Measurements from ENCODE around the gene IL22RA1. TPM values are rescaled to one million over a fixed set of nuclear protein-coding genes. Genes with fewer than 3 reads are reported as not detected.

IL22RA1 gene
- polyA plus RNA-seq (ENCODE audit: insufficient read depth in 1 of 5, insufficient read length in 5 of 5, low replicate concordance in 1 of 5): under 1 TPM; 0.32 to 0.56 (median 0.43) TPM
- long read RNA-seq, donor 1, partial matches to known transcripts: 0 of 1 reads
- long read RNA-seq, donor 1, other reads (novel, unspliced or antisense): 0 of 1 reads
- long read RNA-seq, donor 2: 0 reads
- long read RNA-seq, donor 3: 0 reads
- long read RNA-seq, donor 4: 0 reads
- long read RNA-seq, donor 5, partial matches to known transcripts: 0 of 1 reads
- long read RNA-seq, donor 5, other reads (novel, unspliced or antisense): 0 of 1 reads
- long read RNA-seq, donor 6: 0 reads
- long read RNA-seq, donor 7: 0 reads
- long read RNA-seq, donor 8: 0 reads

- no peak for DNase-seq
These were observed at the start of gene IL22RA1 for GRCh38 chr1:24142546-24143534. TSS of gene IL22RA1 (minus strand) at chr1:24143140. CDS start at chr1:24143082, 58 bp downstream.

DNA sequence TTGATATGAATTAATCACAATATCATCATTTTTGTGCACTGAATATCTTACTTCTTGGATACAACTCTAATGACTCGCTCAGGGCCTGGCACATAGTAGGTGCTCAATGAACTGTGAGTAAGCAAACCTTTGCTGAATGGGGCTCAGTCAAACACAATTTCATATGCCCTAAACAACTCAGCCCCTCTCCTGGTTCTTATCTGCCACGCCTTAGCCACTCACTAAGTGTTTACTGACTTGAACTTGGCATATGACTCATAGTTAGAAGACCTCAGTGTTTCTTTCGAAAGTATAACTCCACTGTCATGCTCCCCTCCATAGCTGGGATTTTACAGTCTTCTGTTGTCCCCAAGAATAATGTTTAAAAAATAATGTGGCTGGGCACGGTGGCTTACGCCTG is 48.9 kb upstream of the IL22RA1 start:
- no peak for DNase-seq

DNA sequence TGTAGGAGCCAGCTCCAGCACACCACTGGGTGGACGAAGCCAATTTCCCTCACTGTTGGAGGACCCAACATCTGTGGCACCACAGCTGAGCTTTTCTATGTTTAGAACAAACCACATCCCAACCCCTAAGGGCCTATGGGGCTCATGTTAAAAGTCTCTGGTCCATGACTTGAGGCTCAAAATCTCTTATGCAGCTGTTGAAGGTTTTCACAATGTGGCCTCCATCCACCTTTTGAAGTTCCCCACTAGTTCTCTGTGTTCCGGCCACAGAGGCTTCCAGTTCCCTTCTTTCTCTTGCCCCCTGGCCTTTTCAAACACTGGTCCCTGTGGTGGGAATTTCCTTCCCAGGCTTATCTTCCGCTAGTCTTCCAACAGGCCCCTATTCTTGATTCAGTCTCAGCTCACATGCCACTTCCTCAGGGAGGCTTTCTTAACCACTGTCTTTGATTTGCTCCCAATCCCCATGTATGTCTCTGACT is 48.1 kb upstream of the IL22RA1 start:
- DNase-seq: no peak

- DNase-seq: no peak
These were observed 46.6 kb upstream of the IL22RA1 start for GRCh38 chr1:24189528-24189927.

DNA sequence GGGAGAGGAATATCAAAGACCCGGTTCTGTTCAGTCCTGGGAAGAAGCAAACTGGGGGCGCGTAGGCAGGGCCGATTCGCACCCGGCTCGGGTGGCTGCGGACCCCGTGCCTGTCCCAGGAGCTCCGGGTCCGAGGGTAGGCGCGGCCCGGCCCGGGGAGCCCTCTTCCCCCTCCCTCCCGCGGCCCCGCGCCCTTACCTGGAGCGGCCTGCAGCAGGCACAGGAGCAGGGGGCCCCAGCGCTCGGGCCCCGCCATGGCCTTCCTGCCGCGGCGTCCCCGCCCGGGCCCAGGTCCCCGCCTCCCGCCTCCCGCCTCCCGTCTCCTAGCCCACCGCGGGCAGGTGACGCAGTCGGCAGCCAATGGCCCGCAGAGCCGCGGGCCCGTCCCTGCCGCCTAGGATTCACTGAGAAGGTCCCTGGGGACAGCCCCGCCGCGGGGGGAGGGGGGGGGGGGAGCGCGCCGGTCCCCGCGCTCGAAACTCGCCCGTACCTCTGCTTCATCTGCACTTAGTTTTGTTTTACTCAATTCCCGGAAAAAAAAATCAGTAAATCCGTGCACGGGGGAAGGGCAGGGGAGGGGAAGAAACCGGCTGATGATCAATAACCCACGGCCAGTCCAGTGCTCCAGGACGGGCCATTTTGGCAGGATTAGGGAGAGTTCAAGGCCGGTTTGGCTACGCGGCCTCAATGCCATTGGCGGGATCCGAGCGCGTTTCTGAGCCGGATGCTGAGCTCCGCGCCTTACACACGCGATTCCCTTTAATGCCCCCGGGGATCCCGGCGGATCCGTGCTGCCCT is 44.3 kb upstream of the IL22RA1 start, which contains the start of gene IFNLR1:
Gene IFNLR1, minus strand, starts transcription at position 297 of the 798 bp plus-strand sequence. Its CDS starts 41 bp downstream, at position 256.
- peak; percentile 33 to 54 for DNase-seq

GRCh38 chr1:24186711-24186992 is 43.7 kb upstream of the IL22RA1 start:
- DNase-seq: no peak

GRCh38 chr1:24186031-24186710 is 43.2 kb upstream of the IL22RA1 start:
- DNase-seq: no peak

DNA sequence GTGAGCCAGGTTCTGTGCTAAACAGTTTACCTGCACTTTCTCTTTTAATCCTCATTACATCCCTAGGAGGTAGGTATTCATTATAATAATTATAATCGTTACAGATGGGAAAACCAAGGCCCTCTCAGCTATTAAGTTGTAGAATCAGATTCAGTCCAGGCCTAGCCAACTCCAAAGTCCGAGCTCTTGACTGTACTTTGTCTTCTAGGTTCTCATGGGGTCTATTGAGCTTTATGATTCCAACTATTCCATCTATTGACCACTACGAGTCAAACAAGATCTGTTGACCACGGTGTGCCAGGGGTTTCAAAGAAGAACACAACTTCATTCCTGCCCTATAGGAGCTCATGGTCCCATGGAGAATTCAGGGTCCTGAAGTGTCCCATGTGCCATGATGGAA is 42.1 kb upstream of the IL22RA1 start:
- DNase-seq: no peak

DNA sequence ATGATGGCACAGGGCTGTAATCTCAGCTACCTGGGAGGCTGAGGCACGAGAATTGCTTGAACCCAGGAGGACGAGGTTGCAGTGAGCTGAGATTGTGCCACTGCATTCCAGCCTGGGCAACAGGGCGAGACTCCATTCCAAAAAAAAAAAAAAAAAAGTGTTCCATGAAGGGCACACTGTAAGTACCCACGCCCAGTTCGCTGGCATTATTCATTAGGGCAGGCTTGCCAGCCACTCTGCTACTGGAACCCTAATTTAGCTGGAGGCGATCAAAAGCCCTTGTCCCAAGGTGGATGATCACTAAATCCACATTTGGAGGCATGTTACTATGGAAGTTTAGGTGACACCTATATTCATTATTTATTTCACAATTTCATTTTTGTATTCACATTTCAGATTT is 39.1 kb upstream of the IL22RA1 start:
- DNase-seq: no peak

- DNase-seq: no peak
These were observed 38.7 kb upstream of the IL22RA1 start for GRCh38 chr1:24181619-24182018.

- DNase-seq: no peak
These were observed 37.7 kb upstream of the IL22RA1 start for GRCh38 chr1:24180676-24181075.

GRCh38 chr1:24179251-24179840 is 36.4 kb upstream of the IL22RA1 start:
- DNase-seq: no peak

- DNase-seq: no peak
These were observed 35.5 kb upstream of the IL22RA1 start for GRCh38 chr1:24178407-24178806.

GRCh38 chr1:24177161-24177560 is 34.2 kb upstream of the IL22RA1 start:
- DNase-seq: no peak

GRCh38 chr1:24175033-24175755 is 32.3 kb upstream of the IL22RA1 start:
- DNase-seq: no peak

GRCh38 chr1:24173638-24174575 is 31.0 kb upstream of the IL22RA1 start:
- DNase-seq: no peak

DNA sequence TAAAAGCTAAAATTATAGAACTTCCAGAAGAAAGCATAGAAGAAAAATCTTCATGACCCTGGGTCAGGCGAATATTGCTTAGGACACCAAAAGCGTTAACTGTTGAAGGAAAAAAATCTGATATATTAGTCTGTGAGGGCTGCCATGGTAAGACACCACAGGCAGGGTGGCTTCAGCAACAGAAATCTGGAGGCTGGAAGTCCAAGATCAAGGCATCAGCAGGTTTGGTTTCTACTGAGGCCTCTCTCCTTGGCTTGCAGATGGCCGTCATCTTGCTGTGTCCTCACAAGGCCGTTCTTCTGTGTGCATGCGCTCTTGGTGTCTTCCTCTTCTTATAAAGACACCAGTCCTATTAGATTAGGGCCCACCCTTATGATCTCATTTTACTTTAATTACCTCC is 29.7 kb upstream of the IL22RA1 start:
- DNase-seq: no peak

DNA sequence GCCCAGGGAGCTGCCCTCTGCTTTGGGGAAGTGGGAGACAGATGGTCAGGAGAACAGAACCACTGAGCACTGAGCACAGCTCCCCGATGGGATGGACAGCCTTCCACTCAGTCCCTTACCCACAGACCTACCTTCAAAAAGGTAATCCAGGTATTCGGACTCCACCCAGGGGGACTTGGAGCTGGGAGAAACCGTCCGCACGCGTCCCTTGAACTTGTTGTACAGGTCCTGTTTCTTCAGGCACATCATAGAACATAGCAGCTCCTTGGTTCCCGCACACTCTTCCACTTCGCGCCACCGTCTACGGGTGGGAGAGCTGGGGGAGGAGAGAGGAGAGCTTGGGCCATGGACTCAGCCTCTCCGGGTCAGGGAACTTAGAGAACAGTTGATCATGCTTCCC is 26.3 kb upstream of the IL22RA1 start:
- DNase-seq: no peak

- DNase-seq: no peak
These were observed 25.3 kb upstream of the IL22RA1 start for GRCh38 chr1:24168245-24168644.

Data from right lung (tissue), 10 donors.